GM12878 (cell line): ENCODE measurements around the gene ASB7.

Source experiments
- BHLHE40 ChIP-seq, 2 experiments: fragments of 450-650 bp in 1 of 2; IDR thresholded peaks; 2 replicates each; pipeline ENCODE4 v1.6.1; 2011 to 2017; ENCODE audit warnings: low read depth in 2 of 2, borderline replicate concordance in 1 of 2, improper control_type of control experiment in 1 of 2, low read length in 1 of 2, mild to moderate bottlenecking in 1 of 2
- CEBPB ChIP-seq, 2 experiments: fragments of 150-350 bp in 1 of 2; IDR thresholded peaks; 2 replicates each; pipeline ENCODE4 v1.6.1; 2012 to 2014; ENCODE audit warnings: low read depth in 2 of 2, low read length in 2 of 2, borderline replicate concordance in 1 of 2, inconsistent platforms in 1 of 2
- CHD4 ChIP-seq: fragments of 200-600 bp; sonication (generic); IDR thresholded peaks from 2 replicates; pipeline ENCODE4 v1.6.1; 2016; ENCODE audit warnings: mild to moderate bottlenecking
- CTCF ChIP-seq, 3 experiments: IDR thresholded peaks in 2 of 3; conservative IDR thresholded peaks in 1 of 3; 2 replicates each; pipeline ENCODE4 v1.5.1; 2011; ENCODE audit warnings: low read depth in 3 of 3, low read length in 3 of 3, mild to moderate bottlenecking in 3 of 3, control low read depth in 2 of 3, moderate library complexity in 2 of 3, inconsistent platforms in 1 of 3, mixed read lengths in 1 of 3; ENCODE audit not compliant: control insufficient read depth in 2 of 3, insufficient read depth in 1 of 3; ENCODE audit errors: extremely low read depth in 1 of 3
- EP300 ChIP-seq, 2 experiments: fragments of 150-350 bp in 1 of 2; IDR thresholded peaks; 2 replicates each; pipeline ENCODE4 v1.6.1; 2011 to 2012; ENCODE audit warnings: low read depth in 2 of 2, low read length in 2 of 2, borderline replicate concordance in 1 of 2, improper control_type of control experiment in 1 of 2, inconsistent platforms in 1 of 2; ENCODE audit not compliant: control insufficient read depth in 1 of 2
- LARP7 ChIP-seq: fragments of 450-650 bp; IDR thresholded peaks from 2 replicates; pipeline ENCODE4 v1.6.1; 2017; ENCODE audit warnings: mild to moderate bottlenecking
- NFIC ChIP-seq: IDR thresholded peaks from 2 replicates; pipeline ENCODE4 v1.6.1; 2012; ENCODE audit warnings: low read depth, mild to moderate bottlenecking, inconsistent platforms, low read length, moderate library complexity
- NRF1 ChIP-seq: conservative IDR thresholded peaks from 2 replicates; pipeline ENCODE4 v1.6.1; 2011; ENCODE audit warnings: mild to moderate bottlenecking, low read depth, low read length, improper control_type of control experiment
- POLR2A ChIP-seq: IDR thresholded peaks from 2 replicates; pipeline ENCODE4 v1.6.1; 2011; ENCODE audit warnings: low read depth, mild to moderate bottlenecking, low read length
- RAD51 ChIP-seq: fragments of 450-650 bp; IDR thresholded peaks from 2 replicates; pipeline ENCODE4 v1.6.1; 2016; ENCODE audit warnings: moderate library complexity, mild to moderate bottlenecking, inconsistent platforms
- RFX5 ChIP-seq: IDR thresholded peaks from 2 replicates; pipeline ENCODE4 v1.6.1; 2011; ENCODE audit warnings: low read depth, low read length, improper control_type of control experiment
- STAT3 ChIP-seq: IDR thresholded peaks from 2 replicates; pipeline ENCODE4 v1.6.1; 2011; ENCODE audit warnings: low read depth, low read length, improper control_type of control experiment
- SUZ12 ChIP-seq: fragments of 200-600 bp; sonication (generic); IDR thresholded peaks from one replicate; pipeline ENCODE4 v1.6.1; 2018; ENCODE audit warnings: antibody characterized with exemption, mild to moderate bottlenecking; ENCODE audit not compliant: unreplicated experiment
- TF ChIP-seq, protein P1 (sequence below): fragments of 450-650 bp; formaldehyde crosslinking; IDR thresholded peaks from 2 replicates; pipeline ENCODE4 v1.4.0; 2020; ENCODE audit warnings: mild to moderate bottlenecking, moderate library complexity

DNA sequence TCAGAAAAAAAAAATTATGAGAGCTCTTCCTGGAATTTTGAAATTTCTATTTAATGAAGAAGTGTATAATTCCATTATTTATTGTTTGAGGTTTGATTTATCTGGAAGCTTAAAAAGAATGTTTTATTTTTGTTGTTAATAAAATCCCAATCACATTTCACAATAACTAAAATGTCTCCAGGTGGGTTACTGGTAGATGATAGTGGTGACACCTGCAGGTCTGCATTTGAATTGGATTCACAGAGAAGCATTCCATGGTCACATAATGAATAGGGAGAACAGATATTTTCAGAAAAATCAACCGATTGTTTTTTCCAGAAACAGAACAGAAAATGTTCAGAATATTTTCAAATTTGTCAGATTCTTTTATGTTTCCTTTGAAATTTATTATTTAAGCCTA is 48.3 kb downstream of the ASB7 start:
- TF ChIP-seq BHLHE40 (IDR thresholded peaks at IDR 0.05; ENCODE audit: borderline replicate concordance in 1 of 2, low read depth in 2 of 2, low read length in 1 of 2): no peak
- no peak for TF ChIP-seq EP300 (IDR thresholded peaks at IDR 0.05; ENCODE audit: borderline replicate concordance in 1 of 2, control insufficient read depth in 1 of 2, low read depth in 2 of 2, low read length in 2 of 2)
- no peak for TF ChIP-seq STAT3
- no peak for TF ChIP-seq LARP7
- no peak for TF ChIP-seq NFIC
- peak; percentile 4 to 11 (median 5); a peak in 1 of 6 replicates for TF ChIP-seq CTCF (IDR thresholded peaks at IDR 0.05 in 2 of 3, conservative IDR thresholded peaks at IDR 0.05 in 1 of 3; ENCODE audit: control insufficient read depth in 2 of 3, extremely low read depth in 1 of 3, insufficient read depth in 1 of 3, low read depth in 3 of 3, low read length in 3 of 3)
- no peak for TF ChIP-seq NRF1
- no peak for TF ChIP-seq RAD51
- no peak for TF ChIP-seq CEBPB (IDR thresholded peaks at IDR 0.05; ENCODE audit: borderline replicate concordance in 1 of 2, low read depth in 2 of 2, low read length in 2 of 2)
- no peak for TF ChIP-seq CHD4
- no peak for TF ChIP-seq RFX5
- no peak for TF ChIP-seq POLR2A
- TF ChIP-seq SUZ12: no peak
- TF ChIP-seq, protein P1, sequence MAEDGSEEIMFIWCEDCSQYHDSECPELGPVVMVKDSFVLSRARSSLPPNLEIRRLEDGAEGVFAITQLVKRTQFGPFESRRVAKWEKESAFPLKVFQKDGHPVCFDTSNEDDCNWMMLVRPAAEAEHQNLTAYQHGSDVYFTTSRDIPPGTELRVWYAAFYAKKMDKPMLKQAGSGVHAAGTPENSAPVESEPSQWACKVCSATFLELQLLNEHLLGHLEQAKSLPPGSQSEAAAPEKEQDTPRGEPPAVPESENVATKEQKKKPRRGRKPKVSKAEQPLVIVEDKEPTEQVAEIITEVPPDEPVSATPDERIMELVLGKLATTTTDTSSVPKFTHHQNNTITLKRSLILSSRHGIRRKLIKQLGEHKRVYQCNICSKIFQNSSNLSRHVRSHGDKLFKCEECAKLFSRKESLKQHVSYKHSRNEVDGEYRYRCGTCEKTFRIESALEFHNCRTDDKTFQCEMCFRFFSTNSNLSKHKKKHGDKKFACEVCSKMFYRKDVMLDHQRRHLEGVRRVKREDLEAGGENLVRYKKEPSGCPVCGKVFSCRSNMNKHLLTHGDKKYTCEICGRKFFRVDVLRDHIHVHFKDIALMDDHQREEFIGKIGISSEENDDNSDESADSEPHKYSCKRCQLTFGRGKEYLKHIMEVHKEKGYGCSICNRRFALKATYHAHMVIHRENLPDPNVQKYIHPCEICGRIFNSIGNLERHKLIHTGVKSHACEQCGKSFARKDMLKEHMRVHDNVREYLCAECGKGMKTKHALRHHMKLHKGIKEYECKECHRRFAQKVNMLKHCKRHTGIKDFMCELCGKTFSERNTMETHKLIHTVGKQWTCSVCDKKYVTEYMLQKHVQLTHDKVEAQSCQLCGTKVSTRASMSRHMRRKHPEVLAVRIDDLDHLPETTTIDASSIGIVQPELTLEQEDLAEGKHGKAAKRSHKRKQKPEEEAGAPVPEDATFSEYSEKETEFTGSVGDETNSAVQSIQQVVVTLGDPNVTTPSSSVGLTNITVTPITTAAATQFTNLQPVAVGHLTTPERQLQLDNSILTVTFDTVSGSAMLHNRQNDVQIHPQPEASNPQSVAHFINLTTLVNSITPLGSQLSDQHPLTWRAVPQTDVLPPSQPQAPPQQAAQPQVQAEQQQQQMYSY (CRISPR knock-in tag): no peak
